ENCODE measurements around the gene CISTR. TPM values are rescaled to one million over a fixed set of nuclear protein-coding genes. Genes with fewer than 3 reads are reported as not detected.

Gene CISTR
- total and polyA plus RNA-seq, 2 experiments from 2014 or later, result not detected

DNA sequence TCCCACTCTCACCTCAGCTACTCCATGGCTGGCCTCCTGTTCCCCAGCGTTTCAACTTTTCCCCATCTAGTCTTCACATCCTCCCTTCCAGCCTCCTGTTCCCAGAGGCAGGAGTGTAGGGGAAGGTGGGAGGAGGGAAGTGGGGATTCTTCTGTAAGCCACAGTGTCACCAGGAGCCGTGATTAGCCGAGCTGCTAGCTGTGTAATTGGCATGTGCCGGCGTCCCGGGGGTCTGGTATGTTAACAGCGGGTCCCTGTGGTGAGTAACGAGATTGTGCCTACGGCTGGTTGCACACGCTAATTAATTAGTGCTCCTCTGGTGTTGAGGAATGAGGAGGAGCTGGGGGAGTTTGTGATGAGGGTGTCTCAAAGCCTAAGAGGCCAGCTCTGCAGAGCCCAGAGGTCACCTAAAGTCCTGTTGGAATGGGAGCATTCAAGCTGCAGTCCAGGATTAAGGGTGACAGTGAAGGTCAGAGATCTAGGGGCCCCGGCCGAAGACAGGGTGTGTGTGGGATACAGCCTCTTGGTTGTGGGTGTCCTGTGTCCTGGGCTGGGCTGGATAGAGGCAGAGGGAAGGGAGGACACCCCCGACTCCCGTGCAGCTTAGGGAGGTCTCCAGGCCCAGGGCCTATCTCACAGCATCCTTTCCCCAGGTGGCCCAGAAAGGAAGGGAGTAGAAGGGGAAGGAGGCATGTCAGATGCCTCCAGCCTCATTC is 14.5 kb downstream of the CISTR start:
- H3K27me3 ChIP-seq (replicated peaks; ENCODE audit: insufficient read depth), result peaks cover 43% of the 10 kb centered on the region
- no peak overlapping the region for H3K27ac ChIP-seq
- no peak overlapping the region for H3K4me3 ChIP-seq
- DNase-seq, result no peak
- H3K9ac ChIP-seq, result no peak overlapping the region
- H3K36me3 ChIP-seq (ENCODE audit: low read depth), result no peaks in the 10 kb centered on the region
- H3K79me2 ChIP-seq (ENCODE audit: insufficient read depth), result no peaks in the 10 kb centered on the region
- in situ Hi-C loops (cut with MboI), result no loop called here
- no peak for TF ChIP-seq EZH2 (IDR thresholded peaks at IDR 0.05; ENCODE audit: insufficient read depth, poor library complexity, severe bottlenecking)
- TF ChIP-seq EZH2phosphoT487 (IDR thresholded peaks at IDR 0.05; ENCODE audit: insufficient read depth, low read depth), result no peak
- no peak overlapping the region for H3K4me2 ChIP-seq (ENCODE audit: unreplicated experiment)
- no peaks in the 10 kb centered on the region for H4K20me1 ChIP-seq (ENCODE audit: insufficient read depth)
- no peak overlapping the region for H2AFZ ChIP-seq
- WGBS, 2 experiments (ENCODE audit: low coverage in 1 of 2, low lambda C conversion rate in 2 of 2, missing lambda C conversion rate in 2 of 2), result 74 to 80% methylated on average over 14 of the region's 14 CpGs
- H3F3A ChIP-seq (ENCODE audit: insufficient read depth), result peaks cover 10% of the 10 kb centered on the region; the same call in 1 of the 2 replicates
- H3K9me3 ChIP-seq (ENCODE audit: low read depth), result no peaks in the 10 kb centered on the region
- H3K4me1 ChIP-seq (ENCODE audit: insufficient read depth), result peaks cover 4% of the 10 kb centered on the region; the same call in 1 of the 2 replicates
- no peaks in the 10 kb centered on the region for H3K9me2 ChIP-seq (ENCODE audit: insufficient read depth)

DNA sequence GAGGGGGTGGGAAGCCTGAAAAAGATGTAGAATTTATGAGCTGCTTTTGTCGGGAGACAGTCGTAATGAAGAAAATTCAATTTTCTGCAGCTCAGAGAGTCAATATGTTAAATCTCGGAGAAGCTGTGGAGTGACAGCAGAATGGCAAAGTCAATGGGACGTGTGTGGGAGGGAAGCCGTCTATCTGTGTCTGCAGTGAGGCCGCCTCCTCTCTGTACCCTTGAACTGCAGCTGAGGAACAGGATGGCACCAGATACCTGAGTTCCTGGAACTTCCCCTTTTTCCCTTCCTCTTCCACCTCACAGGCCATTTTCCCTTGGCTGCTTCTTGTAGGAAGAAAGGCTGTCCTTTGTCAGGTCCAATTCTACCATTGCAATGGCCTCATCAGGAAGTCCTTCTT is 15.2 kb downstream of the CISTR start:
- TF ChIP-seq EZH2 (IDR thresholded peaks at IDR 0.05; ENCODE audit: insufficient read depth, poor library complexity, severe bottlenecking) (no peak), EZH2phosphoT487 (IDR thresholded peaks at IDR 0.05; ENCODE audit: insufficient read depth, low read depth) (no peak)
- H3K27ac ChIP-seq, result no peak overlapping the region
- H3K9ac ChIP-seq, result no peak overlapping the region
- WGBS, 2 experiments (ENCODE audit: low coverage in 1 of 2, low lambda C conversion rate in 2 of 2, missing lambda C conversion rate in 2 of 2), result 82 to 85% methylated on average over 6 of the region's 6 CpGs
- no peaks in the 10 kb centered on the region for H3K79me2 ChIP-seq (ENCODE audit: insufficient read depth)
- no peaks in the 10 kb centered on the region for H3K9me3 ChIP-seq (ENCODE audit: low read depth)
- no peaks in the 10 kb centered on the region for H4K20me1 ChIP-seq (ENCODE audit: insufficient read depth)
- peaks cover 43% of the 10 kb centered on the region for H3K27me3 ChIP-seq (replicated peaks; ENCODE audit: insufficient read depth)
- peaks cover 4% of the 10 kb centered on the region; the same call in 1 of the 2 replicates for H3K4me1 ChIP-seq (ENCODE audit: insufficient read depth)
- H3K36me3 ChIP-seq (ENCODE audit: low read depth), result no peaks in the 10 kb centered on the region
- no peak overlapping the region for H3K4me3 ChIP-seq
- in situ Hi-C loops (cut with MboI), result no loop called here
- no peak overlapping the region for H3K4me2 ChIP-seq (ENCODE audit: unreplicated experiment)
- no peak overlapping the region for H2AFZ ChIP-seq
- no peaks in the 10 kb centered on the region for H3K9me2 ChIP-seq (ENCODE audit: insufficient read depth)
- no peak for DNase-seq
- H3F3A ChIP-seq (ENCODE audit: insufficient read depth), result peaks cover 10% of the 10 kb centered on the region; the same call in 1 of the 2 replicates

DNA sequence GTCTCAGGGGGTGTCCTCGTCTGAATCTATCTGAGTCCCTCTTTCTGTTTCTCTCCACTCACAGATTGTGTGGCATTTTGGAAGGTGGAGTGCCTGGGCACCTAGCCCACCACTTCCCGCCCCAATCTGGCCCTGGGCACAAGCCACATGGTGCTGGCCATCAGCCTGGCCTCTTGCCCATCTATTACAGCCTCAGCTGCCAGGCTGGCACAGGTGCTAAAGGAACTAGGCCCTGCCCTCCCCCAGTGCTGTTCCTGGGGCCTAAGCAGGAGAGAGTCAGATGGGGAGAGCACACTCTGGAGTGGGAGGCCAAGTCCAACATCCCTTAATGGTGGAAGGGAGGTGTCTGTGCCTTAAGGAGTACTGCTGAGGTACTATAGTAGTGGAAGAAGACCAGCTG is 16.2 kb downstream of the CISTR start:
- H3K4me1 ChIP-seq (ENCODE audit: insufficient read depth), result peaks cover 4% of the 10 kb centered on the region; the same call in 1 of the 2 replicates
- H3K79me2 ChIP-seq (ENCODE audit: insufficient read depth), result no peaks in the 10 kb centered on the region
- no peaks in the 10 kb centered on the region for H3K36me3 ChIP-seq (ENCODE audit: low read depth)
- H3K4me2 ChIP-seq (ENCODE audit: unreplicated experiment), result no peak overlapping the region
- WGBS, 2 experiments (ENCODE audit: low coverage in 1 of 2, low lambda C conversion rate in 2 of 2, missing lambda C conversion rate in 2 of 2), result 33 to 46% methylated on average over 2 of the region's 2 CpGs
- H3K27ac ChIP-seq, result no peak overlapping the region
- H3K9me3 ChIP-seq (ENCODE audit: low read depth), result no peaks in the 10 kb centered on the region
- H3F3A ChIP-seq (ENCODE audit: insufficient read depth), result peaks cover 10% of the 10 kb centered on the region; the same call in 1 of the 2 replicates
- H3K27me3 ChIP-seq (replicated peaks; ENCODE audit: insufficient read depth), result peaks cover 37% of the 10 kb centered on the region
- no peak overlapping the region for H3K9ac ChIP-seq
- no peak for TF ChIP-seq EZH2phosphoT487 (IDR thresholded peaks at IDR 0.05; ENCODE audit: insufficient read depth, low read depth)
- no peak for TF ChIP-seq EZH2 (IDR thresholded peaks at IDR 0.05; ENCODE audit: insufficient read depth, poor library complexity, severe bottlenecking)
- in situ Hi-C loops (cut with MboI), result no loop called here
- no peak for DNase-seq
- H3K4me3 ChIP-seq, result no peak overlapping the region
- H4K20me1 ChIP-seq (ENCODE audit: insufficient read depth), result no peaks in the 10 kb centered on the region
- no peak overlapping the region for H2AFZ ChIP-seq
- H3K9me2 ChIP-seq (ENCODE audit: insufficient read depth), result no peaks in the 10 kb centered on the region

DNA sequence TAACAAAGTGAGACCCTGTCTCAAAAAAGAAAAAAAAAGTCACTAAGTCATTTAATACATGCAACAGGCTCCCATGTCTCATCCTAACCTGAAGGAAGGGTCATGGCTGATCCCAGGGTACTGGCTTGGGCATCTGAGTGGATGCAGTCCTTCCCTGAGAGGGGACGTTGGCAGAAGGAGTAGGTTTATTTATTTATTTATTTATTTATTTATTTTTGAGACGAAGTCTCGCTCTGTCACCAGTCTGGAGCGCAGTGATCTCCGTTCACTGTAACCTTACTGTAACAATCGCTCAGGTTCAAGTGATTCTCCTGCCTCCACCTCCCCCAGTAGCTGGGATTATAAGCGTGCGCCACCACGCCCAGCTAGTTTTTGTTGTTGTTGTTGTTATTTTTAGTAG is 17.4 kb downstream of the CISTR start:
- H3K36me3 ChIP-seq (ENCODE audit: low read depth), result no peaks in the 10 kb centered on the region
- peaks cover 10% of the 10 kb centered on the region; the same call in 1 of the 2 replicates for H3F3A ChIP-seq (ENCODE audit: insufficient read depth)
- no peak overlapping the region for H3K27ac ChIP-seq
- DNase-seq, result no peak
- TF ChIP-seq EZH2 (IDR thresholded peaks at IDR 0.05; ENCODE audit: insufficient read depth, poor library complexity, severe bottlenecking), result no peak
- no peak for TF ChIP-seq EZH2phosphoT487 (IDR thresholded peaks at IDR 0.05; ENCODE audit: insufficient read depth, low read depth)
- no peak overlapping the region for H3K4me3 ChIP-seq
- H3K9me3 ChIP-seq (ENCODE audit: low read depth), result no peaks in the 10 kb centered on the region
- no peak overlapping the region for H3K9ac ChIP-seq
- H3K4me2 ChIP-seq (ENCODE audit: unreplicated experiment), result no peak overlapping the region
- no peaks in the 10 kb centered on the region for H3K9me2 ChIP-seq (ENCODE audit: insufficient read depth)
- no peak overlapping the region for H2AFZ ChIP-seq
- H3K79me2 ChIP-seq (ENCODE audit: insufficient read depth), result no peaks in the 10 kb centered on the region
- no peaks in the 10 kb centered on the region for H4K20me1 ChIP-seq (ENCODE audit: insufficient read depth)
- H3K4me1 ChIP-seq (ENCODE audit: insufficient read depth), result peaks cover 2% of the 10 kb centered on the region; the same call in 1 of the 2 replicates
- in situ Hi-C loops (cut with MboI), result no loop called here
- 77 to 79% methylated on average over 9 of the region's 9 CpGs for WGBS, 2 experiments (ENCODE audit: low coverage in 1 of 2, low lambda C conversion rate in 2 of 2, missing lambda C conversion rate in 2 of 2)
- H3K27me3 ChIP-seq (replicated peaks; ENCODE audit: insufficient read depth), result peaks cover 28% of the 10 kb centered on the region
